GM18508 (cell line): ENCODE results near the gene SPATA46.
"Not testable (repeated sequence)": the region's sequence is repeated elsewhere in the genome, so short reads cannot be mapped to it uniquely, and the experiment has no call there.

ENCODE experiments used
- ATAC-seq: cut with Tn5 transposase; IDR thresholded peaks from one replicate; pipeline ENCODE4 v1.9.1; 2021; ENCODE audit warnings: moderate number of reproducible peaks; ENCODE audit not compliant: insufficient read depth, unreplicated experiment

Gene SPATA46

DNA sequence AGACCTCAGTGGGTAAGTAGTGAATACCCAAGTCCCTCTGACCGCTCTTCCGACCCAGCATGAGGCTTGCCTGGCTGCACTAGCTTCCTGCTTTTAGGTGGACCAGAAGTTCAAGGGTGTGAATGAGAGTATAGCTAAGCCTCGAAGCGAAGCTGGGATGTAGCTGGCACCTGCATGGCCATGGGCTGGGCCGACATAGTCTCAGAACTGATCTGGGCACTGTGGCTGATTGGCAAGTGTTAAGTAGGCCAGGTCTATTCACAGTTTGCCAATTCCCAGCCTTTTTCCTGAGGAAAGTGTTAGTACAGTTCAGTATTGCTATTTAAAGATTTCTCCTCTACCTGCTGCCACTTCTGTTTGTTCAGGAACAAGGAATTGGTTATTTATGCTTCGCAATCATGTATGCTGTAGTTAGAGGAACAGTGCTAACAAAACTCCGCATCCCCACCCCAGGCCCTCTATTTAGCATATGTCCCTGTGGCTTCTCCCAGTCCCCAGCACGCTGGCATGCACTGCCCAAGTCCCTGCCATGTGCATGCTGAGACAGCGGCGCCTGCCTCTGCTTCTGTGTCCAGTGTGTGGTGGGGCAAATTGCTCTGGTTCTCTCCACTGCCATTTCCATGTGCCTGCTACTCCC is 16.3 kb downstream of the SPATA46 start:
- no peak for ATAC-seq

GRCh38 chr1:162359523-162360236 is 17.0 kb downstream of the SPATA46 start:
- no peak for ATAC-seq

DNA sequence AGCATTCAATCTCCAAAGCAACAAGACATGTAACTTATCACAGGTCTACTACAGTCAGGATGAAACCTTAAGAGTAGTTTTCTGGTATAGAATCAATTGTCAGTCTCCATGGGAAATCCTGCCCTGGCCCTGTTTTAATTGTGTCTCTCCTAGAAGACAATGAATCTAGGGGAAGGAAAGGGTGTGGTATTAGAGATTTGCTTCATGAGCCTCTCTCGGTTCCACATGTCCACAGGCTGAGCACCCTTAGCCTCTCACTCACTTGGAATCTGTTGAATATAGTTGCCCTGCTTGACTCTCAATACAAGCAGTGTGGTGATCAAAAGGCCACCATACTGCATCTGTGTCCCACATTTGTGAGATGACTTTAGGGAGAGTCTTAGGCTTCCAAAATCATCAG is 17.7 kb downstream of the SPATA46 start:
- ATAC-seq: no peak

GRCh38 chr1:162357681-162358266 is 18.9 kb downstream of the SPATA46 start:
- ATAC-seq: no peak

- no peak for ATAC-seq
Measured at GRCh38 chr1:162353702-162354101, 23.0 kb downstream of the SPATA46 start.

DNA sequence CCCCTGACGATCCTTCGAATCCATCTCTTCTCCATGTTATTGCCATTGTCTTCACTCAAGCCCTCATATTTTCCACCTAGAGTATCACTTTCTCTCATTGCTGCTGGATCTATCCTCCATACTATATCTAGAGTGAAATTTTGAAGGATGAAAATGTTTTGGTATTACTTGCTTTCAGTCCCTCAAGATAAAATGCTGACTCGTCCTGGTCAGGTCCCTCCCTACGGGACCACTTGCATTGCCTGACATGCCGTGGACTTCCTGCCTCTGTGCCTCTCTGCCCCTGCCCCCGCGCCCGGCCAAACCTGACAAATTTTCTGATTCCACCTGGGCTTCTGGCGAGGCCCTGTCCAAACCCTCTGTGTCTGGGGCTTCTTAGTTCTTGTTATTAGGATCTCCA is 23.6 kb downstream of the SPATA46 start:
- ATAC-seq: no peak

- not testable (repeated sequence) for ATAC-seq
Measured at GRCh38 chr1:162351874-162352273, 24.8 kb downstream of the SPATA46 start.

GRCh38 chr1:162351246-162351842 is 25.3 kb downstream of the SPATA46 start:
- ATAC-seq: no peak

GRCh38 chr1:162349635-162350330 is 26.9 kb downstream of the SPATA46 start:
- ATAC-seq: no peak

DNA sequence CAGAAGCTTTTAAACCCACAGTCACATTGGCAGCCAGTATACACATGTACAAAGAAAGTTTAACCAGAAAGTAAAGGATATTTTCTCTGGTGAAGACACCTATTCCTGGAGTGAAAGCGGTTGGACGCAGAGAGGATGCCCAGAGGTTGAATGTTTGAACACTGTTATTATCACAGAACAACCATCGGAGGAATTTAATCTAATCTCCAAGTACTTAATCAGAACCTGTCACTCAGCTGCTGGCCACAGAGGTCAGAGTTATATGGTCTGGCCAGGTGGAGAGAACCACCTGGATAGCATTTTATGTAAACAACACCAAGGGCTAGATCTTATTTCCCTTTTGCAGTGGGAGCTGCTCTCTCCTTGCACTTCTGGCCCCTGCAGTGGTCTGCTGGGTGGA is 29.4 kb downstream of the SPATA46 start:
- ATAC-seq: no peak

GRCh38 chr1:162343470-162343869 is 33.2 kb downstream of the SPATA46 start:
- no peak for ATAC-seq

DNA sequence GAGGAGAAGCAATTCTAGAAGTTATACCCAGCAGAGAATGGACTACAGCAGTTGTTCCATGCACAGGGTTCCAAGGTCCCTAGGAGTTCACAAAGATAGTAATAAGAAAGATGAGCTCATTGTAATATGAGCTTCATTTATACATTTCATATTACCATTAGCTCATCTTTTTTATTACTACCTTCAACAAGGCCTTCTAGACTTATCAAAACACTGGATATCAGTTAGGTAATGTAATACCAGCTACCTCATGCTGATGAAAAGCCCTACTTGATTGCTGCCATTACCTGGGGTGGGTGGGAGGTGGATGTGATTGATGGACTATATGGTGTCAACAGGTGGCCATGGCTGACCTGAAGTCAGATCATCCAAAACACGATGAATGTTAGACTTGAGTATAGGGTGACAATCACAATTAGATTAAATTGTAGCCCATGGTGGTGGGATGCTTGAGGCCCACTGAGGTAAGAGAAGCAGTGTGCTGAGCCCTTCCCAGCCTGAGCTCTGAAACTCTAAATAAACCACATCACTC is 34.1 kb downstream of the SPATA46 start:
- ATAC-seq: no peak

DNA sequence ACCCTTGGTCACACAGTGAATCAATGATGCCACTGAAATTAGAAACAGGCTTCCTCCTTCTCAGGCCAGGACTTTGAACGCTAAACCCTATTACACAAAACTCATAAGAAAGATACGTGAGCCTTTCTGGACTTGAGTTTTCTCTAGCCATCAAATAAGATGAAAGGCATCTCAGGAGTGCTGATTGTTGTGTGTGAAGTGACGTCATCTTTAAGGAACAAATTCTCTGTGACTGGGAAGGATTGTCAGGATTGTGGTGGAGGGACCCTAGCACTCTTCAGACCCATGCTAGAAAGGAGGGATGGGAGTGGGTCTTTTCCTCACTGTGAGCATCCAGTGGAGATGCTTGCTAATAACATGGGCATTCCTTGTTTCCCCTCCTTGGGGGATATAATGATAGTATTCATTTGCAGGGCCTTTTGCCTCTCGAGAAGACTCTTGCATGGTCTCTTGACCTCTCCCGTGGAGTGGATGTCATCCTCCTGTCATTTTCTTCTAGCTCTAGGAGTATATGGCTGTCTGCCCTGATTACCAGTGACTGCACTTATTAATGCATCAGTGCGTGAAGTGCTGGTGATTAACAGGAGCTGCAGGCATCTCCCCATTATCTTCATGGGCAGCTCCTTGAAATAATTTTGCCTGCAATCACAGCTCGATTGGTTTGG is 39.9 kb downstream of the SPATA46 start:
- no peak for ATAC-seq

DNA sequence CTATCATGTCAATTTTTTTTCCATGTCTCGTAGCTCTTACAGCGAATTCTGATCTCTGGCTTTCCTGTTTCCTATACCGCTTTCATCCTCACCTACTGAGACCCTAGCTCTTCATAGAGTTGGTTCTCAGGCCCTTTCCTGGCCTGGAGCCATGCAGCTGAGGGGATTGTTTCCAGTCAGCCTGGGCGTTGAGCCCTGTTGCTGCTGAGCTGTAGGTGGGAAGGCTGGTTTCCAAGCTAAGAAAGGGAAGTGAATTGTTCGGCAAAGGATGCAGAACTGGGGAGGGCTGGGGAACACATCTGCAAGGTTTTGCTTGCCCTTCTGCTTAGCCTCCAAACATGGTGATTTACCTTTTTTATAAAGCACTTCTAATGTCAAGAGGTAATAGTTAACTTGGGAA is 41.5 kb downstream of the SPATA46 start:
- ATAC-seq: no peak

GRCh38 chr1:162333991-162334390 is 42.7 kb downstream of the SPATA46 start:
- ATAC-seq: no peak

- no peak for ATAC-seq
Measured at GRCh38 chr1:162329826-162330225, 46.8 kb downstream of the SPATA46 start.

DNA sequence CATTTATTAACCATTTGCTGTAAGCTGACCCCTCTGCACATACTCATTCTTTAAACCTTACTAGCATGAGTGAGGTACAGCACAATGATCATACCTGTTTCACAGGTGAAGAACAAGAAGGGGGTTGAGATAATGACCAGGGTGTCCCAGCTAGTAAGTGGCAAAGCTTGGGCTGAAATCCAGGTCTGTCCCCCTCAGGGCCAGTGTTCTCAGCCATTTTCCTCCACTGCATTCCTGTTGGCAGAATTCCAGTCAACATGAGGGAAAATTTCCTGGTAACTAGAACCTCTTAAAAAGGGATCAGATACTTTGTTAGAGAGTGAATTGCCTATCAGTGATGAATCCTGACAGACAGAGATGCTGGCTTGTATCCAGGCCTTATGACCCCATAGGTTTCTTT is 48.1 kb downstream of the SPATA46 start:
- no peak for ATAC-seq

DNA sequence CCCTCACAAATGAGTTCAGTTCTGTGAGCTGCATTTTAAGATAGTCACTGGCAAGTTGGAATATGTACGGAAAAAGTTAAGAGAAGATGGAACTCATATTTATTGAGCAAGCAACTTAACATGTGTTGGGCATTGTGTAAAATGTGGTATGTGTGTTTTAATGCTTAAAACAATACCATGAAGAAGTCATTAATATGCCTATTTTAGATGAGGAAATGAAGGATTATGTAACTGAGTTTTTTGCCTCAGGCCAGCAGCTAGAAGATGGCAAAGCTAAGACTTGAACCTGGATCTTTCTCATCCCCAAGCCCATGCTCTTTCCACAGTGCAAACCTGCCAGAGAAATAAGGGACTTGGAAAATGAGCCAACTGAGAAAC is 48.9 kb downstream of the SPATA46 start:
- no peak for ATAC-seq

DNA sequence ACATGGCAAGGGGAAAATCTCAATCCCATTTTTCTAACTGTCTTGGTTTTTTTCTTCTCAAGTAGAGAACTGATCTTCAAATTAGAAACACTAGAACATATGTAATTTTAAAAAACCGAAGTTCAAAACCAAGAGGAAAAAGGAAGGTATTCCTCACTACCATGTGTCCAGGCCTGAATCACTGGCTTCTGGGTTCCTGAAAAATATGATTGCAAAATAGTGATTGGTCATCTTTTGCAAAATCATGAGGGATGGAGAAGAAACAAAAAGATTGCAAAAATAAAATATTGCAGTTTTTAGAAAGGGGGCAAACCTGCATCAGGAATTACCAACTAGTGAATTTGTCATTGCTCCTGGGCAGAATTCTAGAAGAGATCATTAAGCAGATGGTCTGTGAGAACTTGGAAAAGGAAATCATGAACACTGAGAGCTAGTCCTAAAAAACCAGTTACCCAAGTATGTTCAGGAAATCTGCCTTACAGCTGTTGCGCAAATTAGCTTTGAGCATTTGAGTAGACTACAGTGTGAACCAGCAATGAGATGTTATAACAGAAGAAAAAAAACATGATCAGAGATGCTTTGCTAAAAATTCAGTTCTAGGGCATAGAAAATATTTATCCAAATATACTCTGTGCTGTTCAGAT is 49.4 kb downstream of the SPATA46 start:
- no peak for ATAC-seq

DNA sequence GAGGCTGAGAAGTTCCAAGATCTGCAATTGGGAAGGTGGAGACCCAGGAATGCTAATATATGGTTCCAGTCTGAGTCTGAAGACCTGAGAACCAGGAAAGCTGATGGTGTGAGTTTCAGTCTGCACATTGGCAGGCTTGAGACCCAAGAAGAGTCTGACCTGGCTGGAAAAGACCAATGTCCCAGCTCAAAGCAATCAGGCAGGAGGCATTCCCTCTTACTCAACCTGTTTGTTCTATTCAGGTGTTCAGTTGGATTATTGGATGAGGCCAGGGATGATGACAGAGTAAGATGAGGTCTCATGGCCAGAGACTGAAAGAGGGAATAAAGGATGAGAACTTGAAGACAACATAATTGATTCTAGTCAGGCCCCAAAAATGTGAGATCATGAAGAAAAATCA is 50.1 kb downstream of the SPATA46 start:
- ATAC-seq: no peak
